CD4-positive, alpha-beta T cell treated with Interleukin-4 for 1 hour (primary cell): ENCODE measurements around the gene PSPH.
A peak's percentile ranks its signal among the peaks of the same experiment; 100 is the strongest.
"Not testable (repeated sequence)": the region's sequence is repeated elsewhere in the genome, so short reads cannot be mapped to it uniquely, and the experiment has no call there.

Source experiments
- DNase-seq, 2 donors: peaks; one replicate each; pipeline ENCODE4 v3.0.0-alpha.2; 2020 to 2022

PSPH gene

DNA sequence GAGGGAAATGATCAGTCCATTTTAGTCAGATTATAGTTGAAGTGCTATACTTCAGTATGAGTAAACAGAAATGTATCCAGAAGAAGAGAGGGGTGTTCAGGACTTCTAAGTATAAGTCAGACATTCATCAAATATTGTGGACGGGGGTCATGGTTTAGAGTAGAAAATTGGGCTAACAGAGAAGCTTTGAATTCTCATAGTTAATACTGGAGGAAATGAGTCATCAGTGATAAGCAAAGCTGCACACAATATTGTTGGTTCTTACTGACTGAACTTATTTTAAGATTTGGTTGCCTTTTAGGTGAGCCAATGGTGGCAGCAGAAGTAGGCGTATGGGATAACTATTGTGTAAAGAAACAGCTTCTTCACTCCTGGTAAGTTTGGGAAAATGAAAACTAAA lies 11.1 kb upstream of the PSPH start:
- no peak for DNase-seq

GRCh38 chr7:56053993-56054392 lies 2.7 kb upstream of the PSPH start:
- DNase-seq, result no peak

DNA sequence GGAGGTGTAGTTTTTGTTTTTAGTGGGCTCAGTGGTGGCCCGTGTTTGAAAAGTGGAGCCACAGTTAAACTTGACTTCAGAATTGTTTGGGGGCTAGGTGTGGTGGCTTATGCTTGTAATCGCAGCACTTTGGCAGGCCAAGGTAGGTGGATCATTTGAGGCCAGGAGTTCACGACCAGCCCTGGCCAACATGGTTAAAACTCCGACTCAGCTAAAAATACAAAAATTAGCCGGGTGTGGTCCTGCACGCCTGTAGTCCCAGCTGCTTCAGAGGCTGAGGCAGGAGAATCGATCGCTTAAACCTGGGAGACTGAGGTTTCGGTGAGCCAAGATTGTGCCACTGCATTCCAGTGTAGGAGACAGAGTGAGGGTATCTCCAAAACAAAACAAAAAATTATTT lies 2.1 kb upstream of the PSPH start:
- no peak for DNase-seq

DNA sequence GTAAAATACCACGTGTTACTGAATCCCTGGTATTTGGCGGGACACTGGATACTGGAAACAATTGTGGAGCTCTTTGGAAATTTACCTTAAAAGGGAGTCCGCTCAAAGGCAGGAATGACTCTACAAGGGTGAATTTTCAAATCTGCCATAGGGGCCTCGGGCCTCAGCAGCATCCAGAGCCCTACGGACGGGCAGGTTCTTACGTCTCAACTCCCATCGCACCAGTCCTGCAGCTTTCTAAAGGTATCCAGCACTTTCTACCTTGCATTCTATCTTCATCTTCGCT lies 248 bp downstream of the PSPH start:
- DNase-seq, result no peak

DNA sequence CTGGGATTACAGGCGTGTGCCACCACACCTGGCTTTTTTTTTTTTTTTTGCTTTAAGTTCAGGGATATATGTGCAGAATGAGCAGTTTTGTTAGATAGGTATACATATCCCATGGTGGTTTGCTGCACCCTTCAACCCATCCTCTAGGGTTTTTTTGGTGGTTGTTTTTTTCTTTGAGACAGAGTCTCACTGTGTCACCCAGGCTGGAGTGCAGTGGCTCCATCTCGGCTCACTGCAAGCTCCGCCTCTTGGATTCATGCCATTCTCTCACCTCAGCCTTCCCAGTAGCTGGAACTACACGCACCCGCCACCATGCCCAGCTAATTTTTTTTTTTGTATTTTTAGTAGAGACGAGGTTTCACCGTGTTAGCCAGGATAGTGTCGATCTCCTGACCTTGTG lies 2.5 kb downstream of the PSPH start:
- DNase-seq, result not testable (repeated sequence)

GRCh38 chr7:56048245-56048644 lies 3.0 kb downstream of the PSPH start:
- no peak for DNase-seq

DNA sequence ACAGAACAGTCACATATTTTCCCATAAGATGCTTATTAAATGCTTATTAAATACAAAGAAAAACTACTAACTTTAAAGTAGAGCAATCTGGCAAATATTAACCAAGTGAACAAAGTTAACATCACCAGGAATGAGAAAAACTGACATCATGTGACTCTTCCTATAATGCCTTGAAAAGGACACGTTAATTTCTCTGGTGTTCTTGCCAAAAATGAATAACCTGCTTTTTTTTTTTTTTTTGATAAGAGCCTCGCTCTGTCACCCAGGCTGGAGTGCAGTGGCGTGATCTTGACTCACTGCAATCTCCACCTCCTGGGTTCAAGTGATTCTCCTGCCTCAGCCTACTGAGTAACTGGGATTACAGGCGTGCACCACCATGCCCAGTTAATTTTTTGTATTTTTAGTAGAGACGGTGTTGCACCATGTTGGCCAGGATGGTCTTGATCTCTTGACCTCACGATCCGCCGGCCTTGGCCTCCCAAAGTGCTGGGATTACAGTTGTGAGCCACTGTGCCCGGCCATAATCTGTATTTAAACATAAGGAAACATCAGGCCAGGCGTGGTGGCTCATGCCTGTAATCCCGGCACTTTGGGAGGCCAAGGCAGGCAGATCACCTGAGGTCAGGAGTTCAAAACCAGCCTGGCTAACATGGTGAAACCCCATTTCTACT lies 3.7 kb downstream of the PSPH start:
- not testable (repeated sequence) for DNase-seq

- no peak for DNase-seq
Measured at GRCh38 chr7:56046721-56047445, 4.4 kb downstream of the PSPH start.

DNA sequence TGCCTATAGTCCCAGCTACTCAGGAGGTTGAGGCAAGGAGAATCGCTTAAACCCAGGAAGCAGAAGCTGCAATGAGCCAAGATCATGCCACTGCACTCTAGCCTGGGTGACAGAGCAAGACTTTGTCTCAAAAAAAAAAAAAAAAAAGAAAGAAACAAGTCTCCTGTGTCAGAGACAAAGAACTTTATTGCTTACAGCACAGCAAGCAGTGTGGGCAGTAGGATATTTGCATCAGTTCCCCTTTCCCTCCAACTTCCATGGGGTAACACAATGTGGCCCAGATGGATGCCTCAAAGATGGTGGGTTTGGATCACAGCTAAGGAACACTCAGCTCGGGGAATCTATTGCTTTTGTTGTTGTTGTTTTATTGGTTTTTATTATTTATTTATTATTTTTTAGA lies 5.5 kb downstream of the PSPH start:
- DNase-seq, result not testable (repeated sequence)

- no peak for DNase-seq
Measured at GRCh38 chr7:56040730-56041129, 10.5 kb downstream of the PSPH start.

DNA sequence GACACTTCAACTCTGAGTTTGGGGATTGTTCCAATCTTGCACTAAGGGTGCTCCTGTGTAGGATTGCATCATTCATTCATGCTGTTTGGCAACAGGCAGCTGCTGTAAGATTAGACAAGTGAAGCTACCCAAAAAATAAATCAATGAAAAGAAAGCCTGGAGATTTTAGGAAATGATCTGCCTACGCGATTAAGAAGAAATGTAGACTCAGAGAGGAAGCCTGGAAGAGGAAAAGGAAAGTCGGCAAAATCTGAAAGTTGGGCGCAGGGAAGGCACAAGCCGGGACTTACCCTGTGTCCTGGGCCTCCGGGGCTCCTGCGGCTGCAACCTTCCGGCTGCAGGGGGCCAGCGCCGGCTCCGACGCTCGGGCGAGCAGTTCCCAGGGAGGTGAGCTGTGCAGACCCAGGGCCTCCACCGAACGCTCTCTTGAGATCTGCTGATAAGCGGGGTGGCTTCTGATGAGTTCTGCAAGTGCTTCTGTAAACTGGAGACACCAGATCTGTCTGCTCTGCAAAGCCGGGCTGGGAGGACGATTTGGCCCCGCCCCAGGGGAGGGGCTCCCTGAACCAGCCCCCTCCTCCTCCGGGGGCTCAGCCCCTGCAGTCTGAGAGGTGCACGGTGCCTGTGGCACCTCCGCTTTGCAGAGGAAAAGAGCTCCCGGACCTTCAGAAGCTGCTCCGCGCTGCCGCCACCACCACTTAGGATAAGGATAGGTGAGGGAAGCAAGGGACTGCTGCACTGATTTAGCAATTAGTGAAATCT lies 17.4 kb downstream of the PSPH start:
- peak; percentile 76 for DNase-seq

DNA sequence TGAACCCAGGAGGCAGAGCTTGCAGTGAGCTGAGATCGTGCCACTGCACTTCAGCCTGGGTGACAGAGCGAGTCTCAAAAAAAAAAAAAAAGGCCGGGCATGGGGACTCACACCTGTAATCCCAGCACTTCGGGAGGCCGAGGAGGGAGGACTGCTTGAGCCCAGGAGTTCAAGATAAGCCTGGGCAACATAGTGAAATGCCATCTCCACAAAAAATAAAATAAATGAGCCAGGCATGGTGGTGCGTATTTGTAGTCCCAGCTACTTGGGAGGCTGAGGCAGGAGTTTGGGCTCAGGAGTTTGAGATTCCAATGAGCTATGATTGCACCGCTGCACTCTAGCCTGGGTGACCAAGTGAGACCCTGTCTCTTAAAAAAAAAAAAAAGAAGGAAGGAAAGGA lies 18.7 kb downstream of the PSPH start:
- not testable (repeated sequence) for DNase-seq

DNA sequence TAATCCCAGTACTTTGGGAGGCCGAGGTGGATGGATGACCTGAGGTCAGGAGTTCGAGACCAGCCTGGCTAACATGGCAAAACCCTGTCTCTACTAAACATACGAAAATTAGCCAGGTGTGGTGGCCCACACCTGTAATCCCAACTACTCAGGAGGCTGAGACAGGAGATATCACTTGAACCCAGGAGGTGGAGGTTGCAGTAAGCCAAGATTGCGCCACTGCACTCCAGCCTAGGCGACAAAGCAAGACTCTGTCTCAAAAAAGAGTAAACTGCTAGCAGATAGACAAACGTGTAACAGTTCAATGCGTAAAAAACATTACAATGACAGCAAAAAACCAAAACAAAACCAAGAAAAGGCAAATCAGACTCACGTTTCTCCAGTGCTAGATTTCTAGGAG lies 19.7 kb downstream of the PSPH start:
- DNase-seq, result not testable (repeated sequence)

DNA sequence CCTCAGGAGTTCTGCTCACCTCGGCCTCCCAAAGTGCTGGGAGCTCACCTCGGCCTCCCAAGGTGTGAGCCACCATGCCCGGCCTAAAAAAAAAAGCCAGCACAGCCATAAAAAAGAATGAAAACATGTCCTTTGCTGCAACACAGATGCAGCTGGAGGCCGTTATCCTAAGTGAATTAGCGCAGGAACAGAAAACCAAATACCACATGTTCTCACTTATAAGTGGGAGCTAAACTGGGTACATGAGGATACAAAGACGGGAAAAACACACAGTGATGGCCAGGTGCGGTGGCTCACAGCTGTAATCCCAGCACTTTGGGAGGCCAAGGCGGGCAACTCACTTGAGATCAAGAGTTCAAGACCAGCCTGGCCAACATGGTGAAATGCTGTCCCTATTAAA lies 20.9 kb downstream of the PSPH start:
- no peak for DNase-seq

- DNase-seq, result no peak
Measured at GRCh38 chr7:56028942-56029630, 22.2 kb downstream of the PSPH start.

GRCh38 chr7:56026538-56026937 lies 24.7 kb downstream of the PSPH start:
- no peak for DNase-seq

DNA sequence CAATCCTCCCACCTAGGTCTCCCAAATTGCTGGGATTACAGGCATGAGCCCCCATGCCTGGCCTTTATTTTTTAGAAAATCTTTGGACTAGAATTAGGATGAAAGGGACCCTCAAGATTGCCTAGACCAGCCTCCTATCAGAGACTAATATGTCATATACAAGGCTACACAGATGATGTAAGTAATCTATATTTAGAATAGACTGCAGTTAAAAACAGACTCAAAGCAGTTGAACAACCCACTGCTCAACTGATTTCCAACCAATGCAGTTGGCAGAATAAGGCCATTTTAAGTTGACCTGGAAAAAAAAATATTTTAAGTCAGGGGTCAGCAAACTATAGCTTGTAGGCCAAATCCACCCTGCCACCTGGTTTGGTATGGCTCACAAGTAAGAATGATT lies 27.7 kb downstream of the PSPH start:
- no peak for DNase-seq

DNA sequence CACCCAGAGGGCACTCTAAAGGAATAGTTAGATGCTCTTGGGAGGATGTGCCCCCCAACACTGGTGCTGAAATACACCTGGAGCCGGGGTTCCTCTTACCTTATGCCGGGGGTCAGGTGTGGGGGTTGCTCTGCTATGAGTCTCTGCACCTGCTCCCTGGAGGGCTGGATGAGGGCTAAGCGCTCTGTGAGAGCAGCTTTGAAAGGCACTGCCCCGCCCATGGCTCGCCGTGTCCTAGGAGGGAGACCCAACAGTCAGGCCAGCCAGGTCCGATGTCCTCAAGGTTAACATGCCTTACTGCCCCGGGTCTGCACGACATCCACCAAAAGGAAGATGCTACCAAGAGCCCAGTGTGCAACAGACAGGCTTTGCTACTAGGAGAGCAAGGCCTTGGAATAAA lies 31.7 kb downstream of the PSPH start:
- no peak for DNase-seq

- DNase-seq, result not testable (repeated sequence)
Measured at GRCh38 chr7:56017015-56017414, 34.2 kb downstream of the PSPH start.

DNA sequence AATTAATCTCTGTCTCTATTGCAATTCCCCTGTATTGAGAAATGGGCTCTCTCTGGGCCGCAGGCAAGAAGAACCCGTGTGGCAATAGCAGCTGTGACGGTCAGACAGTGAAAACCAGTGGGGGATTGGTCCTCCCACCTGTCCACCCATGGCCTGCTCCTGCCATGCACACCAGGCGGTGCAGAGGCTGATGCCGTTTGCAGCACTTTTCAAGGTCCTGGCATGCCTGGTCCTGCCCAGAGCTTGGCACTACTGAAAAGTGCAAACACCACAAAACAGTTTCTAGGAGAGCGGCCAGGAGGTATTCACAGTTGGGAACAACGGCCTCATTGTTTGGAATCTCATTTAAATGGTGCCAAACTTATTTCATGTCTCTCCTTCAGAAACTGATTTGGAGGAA lies 41.5 kb downstream of the PSPH start:
- no peak for DNase-seq

DNA sequence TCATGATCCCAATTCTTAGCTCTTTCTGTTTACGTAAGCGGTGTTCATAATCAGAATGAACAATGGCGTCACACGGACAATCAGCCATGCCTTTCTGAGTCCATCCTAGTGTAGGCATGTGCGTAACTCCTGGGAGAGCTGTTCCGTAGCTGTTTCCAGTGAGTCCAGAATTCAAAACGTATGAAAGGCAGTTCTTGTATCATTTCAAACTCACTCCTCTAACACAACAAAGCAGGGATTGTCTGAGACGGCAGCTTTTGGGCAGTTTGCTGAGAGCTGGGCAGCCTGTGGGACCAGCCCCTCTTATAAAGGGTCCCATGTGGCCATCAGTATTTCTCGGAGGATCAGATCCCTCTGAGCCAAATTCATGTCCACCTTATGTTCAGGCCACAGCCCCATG lies 43.4 kb downstream of the PSPH start:
- no peak for DNase-seq

- DNase-seq, result no peak
Measured at GRCh38 chr7:56007167-56007652, 44.0 kb downstream of the PSPH start.

GRCh38 chr7:56003749-56004148 lies 47.5 kb downstream of the PSPH start:
- DNase-seq, result no peak
